Smooth muscle cell (in vitro differentiated cells): ENCODE results near the gene RASA3. TPM values are rescaled to one million over a fixed set of nuclear protein-coding genes. Genes with fewer than 3 reads are reported as not detected.
"Not testable (repeated sequence)": the region's sequence is repeated elsewhere in the genome, so short reads cannot be mapped to it uniquely, and the experiment has no call there.

Experiments
- DNase-seq: peaks from one replicate; lab custom pipeline; 2025; ENCODE audit not compliant: unreplicated experiment; lab: John Stamatoyannopoulos, UW
- H2AFZ ChIP-seq: fragments of 200-600 bp; sonication (generic); 2 replicates; pipeline ENCODE4 v1.6.0; 2016; ENCODE audit warnings: antibody characterized with exemption, low read depth, mild to moderate bottlenecking
- H3F3A ChIP-seq: fragments of 200-600 bp; sonication (generic); 2 replicates; pipeline ENCODE4 v1.6.0; 2017; ENCODE audit warnings: antibody characterized with exemption, low read depth
- H3K27ac ChIP-seq: fragments of 200-600 bp; sonication (generic); 2 replicates; pipeline ENCODE4 v1.5.1; 2016; ENCODE audit warnings: low read depth, mild to moderate bottlenecking
- H3K27me3 ChIP-seq: fragments of 200-600 bp; sonication (generic); 2 replicates; pipeline ENCODE4 v1.6.1; 2016; ENCODE audit warnings: low read depth, mild to moderate bottlenecking
- H3K36me3 ChIP-seq: fragments of 200-600 bp; sonication (generic); 2 replicates; pipeline ENCODE4 v1.5.1; 2016; ENCODE audit warnings: low read depth
- H3K4me1 ChIP-seq: fragments of 200-600 bp; sonication (generic); 2 replicates; pipeline ENCODE4 v1.5.1; 2016; ENCODE audit warnings: low read depth
- H3K4me2 ChIP-seq: fragments of 200-600 bp; sonication (generic); 2 replicates; pipeline ENCODE4 v1.6.0; 2016; ENCODE audit warnings: mild to moderate bottlenecking
- H3K4me3 ChIP-seq: fragments of 200-600 bp; sonication (generic); 2 replicates; pipeline ENCODE4 v1.5.1; 2016; ENCODE audit warnings: mild to moderate bottlenecking
- H3K79me2 ChIP-seq: fragments of 200-600 bp; sonication (generic); 2 replicates; pipeline ENCODE4 v1.6.0; 2016; ENCODE audit warnings: low read depth, mild to moderate bottlenecking
- H3K9ac ChIP-seq: fragments of 200-600 bp; sonication (generic); 2 replicates; pipeline ENCODE4 v1.6.0; 2016; ENCODE audit warnings: low read depth
- H3K9me3 ChIP-seq: fragments of 200-600 bp; sonication (generic); replicated peaks from 2 replicates; pipeline ENCODE4 v1.5.1; 2016; ENCODE audit warnings: low read depth
- H4K20me1 ChIP-seq: fragments of 200-600 bp; sonication (generic); 2 replicates; pipeline ENCODE4 v1.6.0; 2016; ENCODE audit warnings: low read depth
- WGBS: methylation state at CpG from one replicate; pipeline ENCODE4 v1.1.7; 2016; ENCODE audit warnings: low lambda C conversion rate; 5-methylcytosine and 5-hydroxymethylcytosine counted together
- polyA plus RNA-seq: library from polyadenylated mRNA; unstranded; fragments of >200 nt; fragmentation: Nextera tagmentation; extraction: Ambion mirVana; gene quantifications from 2 replicates; pipeline ENCODE4 v1.2.1, GENCODE V29; 2016
- total RNA-seq: library from RNA; depleted of rRNA; stranded (reverse); fragments of >200 nt; gene quantifications from 2 replicates; pipeline ENCODE4 v1.2.3, GENCODE V29; 2014
- TF ChIP-seq, protein P1 (sequence below): fragments of 200-600 bp; sonication (generic); IDR thresholded peaks from 2 replicates; pipeline ENCODE4 v1.5.1; 2017; ENCODE audit warnings: borderline replicate concordance, mild to moderate bottlenecking, antibody characterized with exemption; ENCODE audit not compliant: insufficient read depth, poor library complexity, severe bottlenecking

Gene RASA3
- total and polyA plus RNA-seq, 2 experiments from 2014 or later, result 21.3 to 26.8 TPM

DNA sequence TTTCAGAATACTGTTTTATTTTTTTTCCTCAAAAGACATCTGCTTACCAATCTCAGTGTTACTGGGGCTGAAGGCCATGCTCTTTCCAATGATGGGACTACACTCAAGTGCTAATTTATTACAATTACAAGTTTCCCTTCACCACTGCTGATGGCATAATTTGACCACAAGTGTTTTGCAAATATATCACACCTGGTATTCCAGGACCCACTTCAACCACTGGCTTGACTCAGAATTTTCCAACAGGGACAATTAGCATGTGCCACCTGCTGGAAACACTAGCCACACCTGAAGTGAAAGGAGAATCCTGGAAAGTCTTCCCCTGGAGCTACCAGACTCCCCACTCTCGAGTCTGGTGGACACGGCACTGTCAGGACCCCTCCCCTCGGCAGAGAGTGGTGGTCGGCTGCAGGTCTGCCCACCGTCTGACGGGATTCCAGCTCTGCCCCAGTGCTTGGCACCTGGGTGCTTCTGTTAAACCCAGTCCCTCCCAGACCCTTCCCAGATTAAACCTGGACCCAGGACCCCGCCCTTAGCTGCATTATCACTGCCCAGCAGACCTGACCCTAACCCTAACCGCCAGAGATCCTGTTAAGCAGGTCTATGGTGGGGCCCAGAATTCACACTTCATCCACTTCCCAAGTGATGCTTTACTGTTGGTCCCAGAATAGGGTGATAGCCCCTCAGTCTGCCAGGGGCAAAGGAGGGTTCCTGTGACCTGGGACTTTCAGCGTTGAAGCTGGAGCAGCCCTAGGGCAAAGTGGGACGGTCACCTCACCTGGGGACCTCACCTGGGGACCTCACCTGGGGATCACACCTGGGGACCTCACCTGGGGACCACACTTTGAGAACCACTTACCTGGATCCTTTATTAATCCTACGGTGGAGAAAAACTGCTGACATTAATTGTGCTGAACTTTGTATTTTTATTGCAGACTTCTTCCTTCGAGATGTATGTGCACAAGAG lies 17.6 kb upstream of the RASA3 start:
- H3K4me3 ChIP-seq, result no peak overlapping the region
- H3F3A ChIP-seq, result no peaks in the 10 kb centered on the region
- no peaks in the 10 kb centered on the region for H3K27me3 ChIP-seq
- no peaks in the 10 kb centered on the region for H3K4me1 ChIP-seq
- H3K36me3 ChIP-seq, result no peaks in the 10 kb centered on the region
- H3K9ac ChIP-seq, result no peak overlapping the region
- H2AFZ ChIP-seq, result no peak overlapping the region
- TF ChIP-seq, protein P1, sequence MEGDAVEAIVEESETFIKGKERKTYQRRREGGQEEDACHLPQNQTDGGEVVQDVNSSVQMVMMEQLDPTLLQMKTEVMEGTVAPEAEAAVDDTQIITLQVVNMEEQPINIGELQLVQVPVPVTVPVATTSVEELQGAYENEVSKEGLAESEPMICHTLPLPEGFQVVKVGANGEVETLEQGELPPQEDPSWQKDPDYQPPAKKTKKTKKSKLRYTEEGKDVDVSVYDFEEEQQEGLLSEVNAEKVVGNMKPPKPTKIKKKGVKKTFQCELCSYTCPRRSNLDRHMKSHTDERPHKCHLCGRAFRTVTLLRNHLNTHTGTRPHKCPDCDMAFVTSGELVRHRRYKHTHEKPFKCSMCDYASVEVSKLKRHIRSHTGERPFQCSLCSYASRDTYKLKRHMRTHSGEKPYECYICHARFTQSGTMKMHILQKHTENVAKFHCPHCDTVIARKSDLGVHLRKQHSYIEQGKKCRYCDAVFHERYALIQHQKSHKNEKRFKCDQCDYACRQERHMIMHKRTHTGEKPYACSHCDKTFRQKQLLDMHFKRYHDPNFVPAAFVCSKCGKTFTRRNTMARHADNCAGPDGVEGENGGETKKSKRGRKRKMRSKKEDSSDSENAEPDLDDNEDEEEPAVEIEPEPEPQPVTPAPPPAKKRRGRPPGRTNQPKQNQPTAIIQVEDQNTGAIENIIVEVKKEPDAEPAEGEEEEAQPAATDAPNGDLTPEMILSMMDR, result no peak
- H3K27ac ChIP-seq, result no peak overlapping the region
- H4K20me1 ChIP-seq, result no peaks in the 10 kb centered on the region
- no peaks in the 10 kb centered on the region for H3K9me3 ChIP-seq
- no peak for DNase-seq
- no peak overlapping the region for H3K4me2 ChIP-seq
- WGBS, result 89% methylated on average over 12 of the region's 12 CpGs
- no peaks in the 10 kb centered on the region for H3K79me2 ChIP-seq

DNA sequence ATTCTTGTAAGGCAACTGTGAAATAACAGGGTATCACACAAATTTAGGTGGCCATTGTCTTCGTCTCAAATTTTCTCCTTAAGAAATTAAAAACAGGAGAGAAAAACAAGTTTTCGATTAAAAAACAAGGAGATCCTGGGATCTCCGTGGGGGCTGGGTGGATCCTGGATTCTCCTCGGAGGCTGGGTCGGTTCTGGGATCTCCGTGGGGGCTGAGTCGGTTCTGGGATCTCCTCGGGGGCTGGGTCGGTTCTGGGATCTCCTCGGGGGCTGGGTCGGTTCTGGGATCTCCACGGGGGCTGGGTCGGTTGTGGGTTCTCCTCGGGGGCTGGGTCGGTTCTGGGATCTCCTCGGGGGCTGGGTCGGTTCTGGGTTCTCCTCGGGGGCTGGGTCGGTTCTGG lies 16.5 kb upstream of the RASA3 start:
- H3K9me3 ChIP-seq, H3K9ac ChIP-seq, H3K4me3 ChIP-seq, H3K36me3 ChIP-seq, H4K20me1 ChIP-seq, H3K4me1 ChIP-seq, H3K27me3 ChIP-seq, H3F3A ChIP-seq, H2AFZ ChIP-seq, H3K27ac ChIP-seq, DNase-seq, H3K79me2 ChIP-seq, H3K4me2 ChIP-seq: not testable (repeated sequence)
- WGBS, result 95% methylated on average over 13 of the region's 19 CpGs

DNA sequence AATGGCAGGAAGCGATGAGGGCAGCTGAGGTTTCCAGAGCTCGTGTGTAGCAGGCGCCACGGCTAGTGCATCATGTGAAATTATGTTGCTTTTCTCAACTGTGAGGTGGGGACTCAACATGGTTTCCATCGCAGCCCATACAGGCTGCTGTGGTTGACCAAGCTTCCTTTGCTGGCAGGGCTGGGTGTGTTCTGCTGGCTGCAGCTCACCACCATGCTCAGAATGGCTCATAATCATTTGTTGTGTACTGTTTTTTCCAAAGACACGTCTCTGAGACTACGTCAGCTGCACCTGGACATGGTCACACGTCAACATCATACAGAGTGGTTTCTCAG lies 16.1 kb upstream of the RASA3 start:
- no peaks in the 10 kb centered on the region for H3K4me1 ChIP-seq
- no peak overlapping the region for H2AFZ ChIP-seq
- no peak overlapping the region for H3K4me3 ChIP-seq
- no peak overlapping the region for H3K4me2 ChIP-seq
- DNase-seq, result no peak
- TF ChIP-seq, protein P1, result no peak
- 85% methylated on average over 8 of the region's 8 CpGs for WGBS
- no peaks in the 10 kb centered on the region for H3K27me3 ChIP-seq
- H4K20me1 ChIP-seq, result no peaks in the 10 kb centered on the region
- H3F3A ChIP-seq, result no peaks in the 10 kb centered on the region
- no peaks in the 10 kb centered on the region for H3K9me3 ChIP-seq
- H3K36me3 ChIP-seq, result no peaks in the 10 kb centered on the region
- H3K79me2 ChIP-seq, result no peaks in the 10 kb centered on the region
- no peak overlapping the region for H3K27ac ChIP-seq
- no peak overlapping the region for H3K9ac ChIP-seq

DNA sequence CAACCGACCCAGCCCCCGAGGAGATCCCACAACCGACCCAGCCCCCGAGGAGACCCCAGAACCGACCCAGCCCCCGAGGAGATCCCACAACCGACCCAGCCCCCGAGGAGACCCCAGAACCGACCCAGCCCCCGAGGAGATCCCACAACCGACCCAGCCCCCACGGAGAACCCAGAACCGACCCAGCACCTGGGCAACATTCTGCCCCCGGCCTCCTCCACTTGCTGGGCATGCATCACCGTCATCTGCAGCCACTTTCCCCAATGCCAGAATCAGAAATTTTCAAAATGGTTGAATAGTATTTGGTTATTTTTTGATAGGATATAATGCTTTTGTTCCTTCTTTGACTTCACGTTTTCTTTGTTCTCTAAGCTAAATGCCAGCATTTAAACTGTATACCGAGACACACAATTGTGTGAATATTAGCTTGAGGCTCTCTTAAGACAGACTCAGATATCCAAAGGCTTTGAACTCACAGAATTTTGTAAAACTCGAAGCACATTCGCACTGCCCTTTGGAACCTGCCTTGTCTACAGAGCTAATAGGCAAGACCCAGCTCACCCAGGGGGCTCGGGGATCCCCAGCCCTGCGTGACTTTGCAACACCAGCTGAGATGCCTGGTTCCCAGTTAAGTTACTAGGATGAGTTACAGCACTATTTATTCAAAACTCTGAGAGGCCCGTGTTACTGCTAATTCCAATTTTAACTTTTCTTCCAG lies 15.5 kb upstream of the RASA3 start:
- H3K9ac ChIP-seq, result no peak overlapping the region
- H3K27ac ChIP-seq, result no peak overlapping the region
- no peak overlapping the region for H2AFZ ChIP-seq
- H3F3A ChIP-seq, result no peaks in the 10 kb centered on the region
- no peaks in the 10 kb centered on the region for H3K79me2 ChIP-seq
- H3K27me3 ChIP-seq, result no peaks in the 10 kb centered on the region
- TF ChIP-seq, protein P1, result no peak
- DNase-seq, result no peak
- no peak overlapping the region for H3K4me3 ChIP-seq
- H3K9me3 ChIP-seq, result no peaks in the 10 kb centered on the region
- WGBS, result 96% methylated on average over 18 of the region's 22 CpGs
- H4K20me1 ChIP-seq, result no peaks in the 10 kb centered on the region
- no peaks in the 10 kb centered on the region for H3K4me1 ChIP-seq
- H3K4me2 ChIP-seq, result no peak overlapping the region
- no peaks in the 10 kb centered on the region for H3K36me3 ChIP-seq
